Lower lobe of right lung (tissue), 2 donors: ENCODE measurements around the gene ARL4C. TPM values are rescaled to one million over a fixed set of nuclear protein-coding genes. Genes with fewer than 3 reads are reported as not detected.

Experiments
- ATAC-seq, 2 donors: fragments of 200-7000 bp; cut with Tn5 transposase; one replicate each; pipeline ENCODE4 v1.9.1; 2020 to 2022; ENCODE audit warnings: mild to moderate bottlenecking in 2 of 2, moderate library complexity in 2 of 2
- DNase-seq: peaks from one replicate; pipeline ENCODE4 v3.0.0-alpha.2; 2020
- H3K27ac ChIP-seq: fragments of 200-600 bp; one replicate; pipeline ENCODE4 v1.8.0; 2022
- H3K27me3 ChIP-seq: fragments of 200-600 bp; one replicate; pipeline ENCODE4 v1.8.0; 2022; ENCODE audit warnings: low read depth
- H3K36me3 ChIP-seq: fragments of 200-600 bp; one replicate; pipeline ENCODE4 v1.8.0; 2022; ENCODE audit warnings: mild to moderate bottlenecking
- H3K4me1 ChIP-seq: fragments of 200-600 bp; one replicate; pipeline ENCODE4 v1.8.0; 2022
- H3K4me3 ChIP-seq: fragments of 200-600 bp; one replicate; pipeline ENCODE4 v1.8.0; 2022; ENCODE audit warnings: mild to moderate bottlenecking
- H3K9me3 ChIP-seq: fragments of 200-600 bp; one replicate; pipeline ENCODE4 v1.8.0; 2022
- CTCF ChIP-seq: fragments of 200-600 bp; IDR thresholded peaks from one replicate; pipeline ENCODE4 v1.8.0; 2022; ENCODE audit warnings: antibody characterized with exemption, mild to moderate bottlenecking
- intact Hi-C: fragments of 100-400 bp; cut with DNase I; formaldehyde crosslinking; loops from one replicate; pipeline ENCODE4 v1.11.0; 2022
- total RNA-seq: library from RNA; stranded (reverse); fragmentation: NEBNext Ultra II Directional; extraction: Animal tissue kit (Norgen Biotek cat#: 25700); gene quantifications from one replicate; pipeline ENCODE4 v1.2.1, GENCODE V29; 2021
- donor health status: DM: no; HTN: yes; CAD: no; lungs with severe emphysema.

The ARL4C gene
- total RNA-seq, 1 donor from 2014 or later, result 13.4 TPM

GRCh38 chr2:234479465-234479864, 17.4 kb downstream of the ARL4C start:
- peaks cover 6% of the 10 kb centered on the region for H3K4me1 ChIP-seq
- no peaks in the 10 kb centered on the region for H3K9me3 ChIP-seq
- H3K4me3 ChIP-seq, result no peak overlapping the region
- no peak for TF ChIP-seq CTCF
- H3K27ac ChIP-seq, result no peak overlapping the region
- no peak for ATAC-seq
- no peak for DNase-seq
- H3K36me3 ChIP-seq, result no peaks in the 10 kb centered on the region
- intact Hi-C loops, result no loop called here
- no peaks in the 10 kb centered on the region for H3K27me3 ChIP-seq

GRCh38 chr2:234478121-234478858, 18.6 kb downstream of the ARL4C start:
- Histone ChIP-seq H3K9me3 (no peaks in the 10 kb centered on the region), H3K27ac (no peak overlapping the region), H3K4me3 (no peak overlapping the region), H3K36me3 (no peaks in the 10 kb centered on the region), H3K27me3 (no peaks in the 10 kb centered on the region), H3K4me1 (no peaks in the 10 kb centered on the region)
- no peak for TF ChIP-seq CTCF
- intact Hi-C loops, result no loop called here
- ATAC-seq, result no peak
- DNase-seq, result no peak

- TF ChIP-seq CTCF, result no peak
- intact Hi-C loops, result no loop called here
Observed at GRCh38 chr2:234476766-234477165, 20.1 kb downstream of the ARL4C start.

GRCh38 chr2:234474654-234475053, 22.2 kb downstream of the ARL4C start:
- no peak overlapping the region for H3K4me3 ChIP-seq
- H3K9me3 ChIP-seq, result no peaks in the 10 kb centered on the region
- no peaks in the 10 kb centered on the region for H3K4me1 ChIP-seq
- H3K27me3 ChIP-seq, result no peaks in the 10 kb centered on the region
- ATAC-seq (no peak), DNase-seq (no peak)
- no peak for TF ChIP-seq CTCF
- intact Hi-C loops, result no loop called here
- H3K27ac ChIP-seq, result no peak overlapping the region
- no peaks in the 10 kb centered on the region for H3K36me3 ChIP-seq

More at GRCh38 chr2:234476766-234477165, 20.1 kb downstream of the ARL4C start:
- no peaks in the 10 kb centered on the region for H3K27me3 ChIP-seq
- ATAC-seq, result no peak
- H3K4me1 ChIP-seq, result no peaks in the 10 kb centered on the region
- no peak for DNase-seq
- no peaks in the 10 kb centered on the region for H3K9me3 ChIP-seq
- no peak overlapping the region for H3K27ac ChIP-seq
- no peak overlapping the region for H3K4me3 ChIP-seq
- H3K36me3 ChIP-seq, result no peaks in the 10 kb centered on the region

GRCh38 chr2:234472155-234472554, 24.7 kb downstream of the ARL4C start:
- H3K36me3 ChIP-seq, result no peaks in the 10 kb centered on the region
- DNase-seq, result no peak
- H3K27ac ChIP-seq, result no peak overlapping the region
- no peak for ATAC-seq
- H3K27me3 ChIP-seq, result no peaks in the 10 kb centered on the region
- no peak for TF ChIP-seq CTCF
- intact Hi-C loops, result no loop called here
- H3K4me1 ChIP-seq, result no peaks in the 10 kb centered on the region
- H3K9me3 ChIP-seq, result no peaks in the 10 kb centered on the region
- H3K4me3 ChIP-seq, result no peak overlapping the region
